DMS153 treated with DMSO at 0.1 percent for 48 hours (cell line): ENCODE results near the gene PRKCA.
A peak's percentile ranks its signal among the peaks of the same experiment; 100 is the strongest.

ENCODE experiments used
- DNase-seq: peaks from one replicate; lab custom pipeline; 2025; ENCODE audit not compliant: unreplicated experiment; lab: John Stamatoyannopoulos, UW

PRKCA gene

GRCh38 chr17:66638707-66639479 is 336.5 kb downstream of the PRKCA start:
- DNase-seq = no peak

DNA sequence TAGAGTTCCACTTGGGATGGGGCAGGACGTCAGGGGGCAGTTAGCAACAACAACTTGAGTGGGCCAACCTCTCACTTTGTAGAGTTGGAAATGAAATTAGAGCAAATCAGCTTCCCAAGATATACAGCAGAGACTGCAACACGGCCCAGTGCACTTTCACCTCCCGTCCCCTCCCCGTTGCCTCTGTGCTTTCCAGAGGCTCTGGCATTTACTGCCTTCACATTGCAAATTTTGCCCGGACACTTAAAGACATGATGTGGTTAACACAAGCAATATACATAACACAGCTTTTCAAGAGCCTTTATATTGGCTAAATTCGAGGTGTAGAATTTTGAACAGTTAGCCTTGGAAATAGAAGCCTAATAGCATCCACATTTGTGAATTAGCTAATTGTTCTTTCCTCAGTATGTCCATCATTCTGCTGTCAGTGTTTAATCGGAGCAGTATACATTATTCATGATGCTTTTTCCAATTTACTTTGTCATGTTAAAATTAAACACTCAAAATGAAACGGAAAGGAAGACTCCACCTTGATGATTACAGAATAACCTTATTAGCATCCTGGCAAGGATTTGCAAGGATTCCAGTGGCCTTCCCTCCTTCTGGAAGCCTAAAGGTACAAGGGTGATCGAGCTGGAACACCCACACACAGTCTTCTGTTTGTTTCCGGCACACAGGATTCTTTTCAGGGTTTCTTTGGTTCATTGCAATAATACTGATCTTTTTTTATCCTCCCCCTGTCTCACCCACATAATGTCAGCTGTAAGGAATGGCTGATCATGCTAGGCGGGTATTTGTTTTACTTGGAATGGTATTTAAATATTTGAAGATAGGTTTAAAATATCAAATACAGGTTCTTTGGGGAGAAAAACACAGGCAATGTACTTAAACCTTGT is 341.6 kb downstream of the PRKCA start:
- no peak for DNase-seq

DNA sequence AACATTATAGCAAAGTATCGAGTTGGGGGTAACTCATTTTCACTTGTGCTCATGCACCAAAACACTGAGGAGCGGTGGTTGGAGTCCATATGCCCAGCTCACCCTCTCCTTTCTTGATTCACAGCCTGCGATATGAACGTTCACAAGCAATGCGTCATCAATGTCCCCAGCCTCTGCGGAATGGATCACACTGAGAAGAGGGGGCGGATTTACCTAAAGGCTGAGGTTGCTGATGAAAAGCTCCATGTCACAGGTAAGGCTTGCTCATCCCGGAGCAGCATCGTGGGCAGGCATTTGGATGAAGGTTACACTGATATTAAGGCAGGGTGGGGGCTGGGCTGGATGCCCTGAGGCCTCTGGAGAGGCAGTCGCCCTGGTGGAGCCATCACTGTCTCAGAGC is 342.8 kb downstream of the PRKCA start:
- no peak for DNase-seq

DNA sequence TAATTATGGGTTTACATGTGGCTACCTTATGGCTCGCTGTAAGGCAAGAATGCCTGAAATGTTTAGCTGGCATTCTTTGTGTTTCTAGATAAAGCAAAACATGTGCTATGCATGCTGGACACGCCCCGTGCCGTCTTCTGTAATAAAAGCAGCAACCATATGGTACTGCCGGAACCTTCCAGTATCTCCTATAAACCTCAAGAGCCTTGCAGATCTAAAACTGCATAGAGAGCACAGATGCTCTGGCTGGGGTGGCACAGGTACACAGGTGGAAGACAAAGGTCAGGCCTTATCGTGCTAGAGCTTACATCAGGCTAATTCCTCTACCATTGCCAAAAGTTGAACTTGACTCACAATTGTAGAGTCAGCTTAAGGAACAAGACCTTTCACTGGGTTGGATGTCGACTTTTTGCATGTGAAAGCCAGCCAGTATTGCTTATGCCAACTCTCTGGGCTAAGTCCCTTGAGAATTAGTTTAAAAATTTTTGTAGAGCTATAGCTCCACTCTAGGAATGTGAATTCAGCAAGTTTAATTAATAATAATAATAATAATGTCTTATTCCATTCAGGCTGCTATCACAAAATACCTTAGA is 345.1 kb downstream of the PRKCA start:
- no peak for DNase-seq

GRCh38 chr17:66649818-66650543 is 347.6 kb downstream of the PRKCA start:
- DNase-seq = no peak

DNA sequence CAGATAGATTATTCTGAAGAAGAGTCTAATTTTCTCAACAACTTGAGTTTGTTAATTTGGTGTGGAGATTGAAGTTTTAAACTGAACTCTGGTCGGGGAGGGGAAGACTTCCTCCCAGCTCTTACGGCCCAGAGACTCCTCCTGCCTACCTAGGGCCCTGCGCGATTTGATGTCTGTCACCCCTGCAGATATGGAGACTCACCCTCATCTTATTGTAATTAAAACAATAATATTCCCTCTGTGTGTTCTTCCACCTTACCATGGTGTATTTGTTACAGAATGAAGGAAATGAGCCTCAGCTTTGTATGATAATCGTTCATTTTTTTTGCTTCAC is 348.1 kb downstream of the PRKCA start:
- DNase-seq = no peak

GRCh38 chr17:66652840-66653507 is 350.6 kb downstream of the PRKCA start:
- no peak for DNase-seq

GRCh38 chr17:66654106-66654740 is 351.8 kb downstream of the PRKCA start:
- DNase-seq = no peak

DNA sequence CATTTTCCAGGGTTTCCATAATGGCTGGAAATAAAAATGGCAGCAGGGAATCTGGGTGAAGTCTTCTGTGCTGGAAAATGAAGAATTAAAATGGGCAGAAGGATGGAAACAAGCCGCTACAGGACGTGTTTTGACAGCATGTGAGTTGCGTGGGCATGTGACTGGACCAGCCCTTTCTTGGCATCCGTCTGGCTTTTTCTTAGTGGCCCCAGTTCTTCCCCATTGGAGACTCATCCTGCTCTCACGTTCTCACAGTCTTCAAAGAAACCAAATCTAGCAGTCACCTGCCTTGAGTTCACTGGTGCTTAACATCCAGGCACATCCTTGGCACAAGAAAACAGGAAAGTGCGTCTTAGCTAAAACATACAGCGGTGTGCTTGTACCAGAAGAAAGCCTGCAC is 352.4 kb downstream of the PRKCA start:
- DNase-seq = no peak

DNA sequence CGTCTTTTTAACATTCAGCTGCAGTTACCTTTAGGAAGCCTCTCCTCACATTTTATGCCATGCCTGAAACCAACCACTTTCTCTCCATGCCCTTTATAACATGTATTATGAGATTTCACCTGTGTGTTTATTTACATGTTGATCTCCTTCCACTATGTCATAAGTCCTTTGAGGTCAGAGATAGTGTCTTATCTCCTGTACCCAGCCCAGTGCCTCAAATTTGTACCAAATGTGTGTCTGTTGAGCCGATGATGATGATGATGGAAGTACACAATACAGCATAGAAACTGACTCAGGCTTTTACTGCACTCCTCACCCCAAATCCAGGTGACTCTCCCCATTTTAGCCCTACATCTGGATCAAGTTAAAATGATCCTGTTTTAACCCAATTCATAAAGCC is 353.0 kb downstream of the PRKCA start:
- no peak for DNase-seq

DNA sequence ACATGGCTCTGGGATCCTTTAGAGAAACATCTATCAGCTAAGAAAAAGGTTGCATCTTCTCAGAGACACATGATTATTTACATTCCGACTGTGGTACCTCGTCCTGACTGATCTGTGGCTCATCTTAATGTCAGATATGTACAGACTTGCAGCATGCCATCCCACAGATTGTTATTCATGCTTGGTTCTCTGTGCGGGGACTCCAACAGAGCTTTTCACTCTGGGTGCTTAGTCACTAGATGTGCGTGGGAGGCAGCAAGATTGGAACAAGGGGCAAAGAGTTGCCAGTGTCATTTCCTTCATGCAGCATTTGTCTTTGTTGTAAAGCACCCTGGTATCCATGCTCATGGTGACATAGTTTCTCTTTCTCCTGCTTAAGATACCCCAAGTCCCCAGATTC is 353.4 kb downstream of the PRKCA start:
- DNase-seq = no peak

DNA sequence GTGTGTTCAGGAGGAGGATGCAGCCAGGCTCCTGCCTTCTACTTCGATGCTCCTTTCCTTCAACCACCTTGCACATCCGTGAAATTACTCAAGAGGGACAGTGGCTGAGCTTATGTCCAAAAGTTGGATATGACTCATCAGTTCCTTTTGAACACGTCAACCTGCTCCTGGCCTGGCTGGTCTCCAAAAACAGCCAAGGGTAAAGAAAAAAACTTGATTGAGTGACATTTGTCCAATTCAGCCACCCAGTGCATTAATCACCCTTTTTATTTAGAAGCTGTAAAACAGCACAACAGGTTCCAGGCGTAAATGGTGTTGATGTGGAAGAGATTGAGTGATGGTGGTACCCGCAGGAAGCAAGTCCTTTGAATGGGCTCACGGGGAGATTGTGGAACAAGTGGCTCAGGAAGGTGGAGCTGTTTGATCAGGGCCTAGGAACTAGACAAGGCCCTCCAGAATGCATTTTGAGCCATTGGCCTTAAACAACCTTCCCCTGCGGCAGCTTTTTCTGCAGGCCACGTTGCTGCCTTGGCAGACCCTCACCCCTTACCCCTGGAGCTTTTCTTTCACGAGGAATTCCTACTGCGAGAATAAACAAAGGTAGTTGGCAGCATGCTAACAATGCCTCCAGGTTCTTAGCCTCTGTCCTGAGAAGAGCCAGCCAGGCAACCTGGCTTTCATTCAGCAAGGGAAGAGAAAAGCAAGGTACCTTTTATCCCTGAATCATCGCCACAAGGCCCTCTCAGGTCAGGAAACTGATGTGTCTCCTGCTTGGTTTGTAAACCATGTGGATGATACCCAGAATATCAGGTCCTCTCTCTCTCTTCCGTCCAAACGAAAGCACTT is 359.2 kb downstream of the PRKCA start:
- DNase-seq = peak; percentile 74

DNA sequence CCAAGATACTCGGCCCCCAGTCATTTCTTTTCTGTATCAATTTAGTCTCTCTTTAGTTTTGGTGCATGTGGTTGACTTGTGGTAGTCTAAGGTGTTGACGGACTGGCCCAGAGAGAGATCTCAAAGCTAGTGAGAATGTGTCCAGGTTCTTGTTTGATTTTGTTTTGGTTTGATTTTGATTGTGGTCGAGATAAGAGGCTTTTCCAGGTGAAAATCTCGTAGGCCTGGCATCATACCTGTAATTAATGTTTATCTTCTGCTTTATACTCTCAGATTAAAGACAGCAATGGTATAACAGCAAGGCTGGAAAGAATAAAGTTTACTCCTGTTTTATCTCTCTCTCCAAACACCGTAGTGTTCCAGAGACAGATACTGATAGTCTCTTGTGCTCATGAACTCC is 360.1 kb downstream of the PRKCA start:
- DNase-seq = no peak

DNA sequence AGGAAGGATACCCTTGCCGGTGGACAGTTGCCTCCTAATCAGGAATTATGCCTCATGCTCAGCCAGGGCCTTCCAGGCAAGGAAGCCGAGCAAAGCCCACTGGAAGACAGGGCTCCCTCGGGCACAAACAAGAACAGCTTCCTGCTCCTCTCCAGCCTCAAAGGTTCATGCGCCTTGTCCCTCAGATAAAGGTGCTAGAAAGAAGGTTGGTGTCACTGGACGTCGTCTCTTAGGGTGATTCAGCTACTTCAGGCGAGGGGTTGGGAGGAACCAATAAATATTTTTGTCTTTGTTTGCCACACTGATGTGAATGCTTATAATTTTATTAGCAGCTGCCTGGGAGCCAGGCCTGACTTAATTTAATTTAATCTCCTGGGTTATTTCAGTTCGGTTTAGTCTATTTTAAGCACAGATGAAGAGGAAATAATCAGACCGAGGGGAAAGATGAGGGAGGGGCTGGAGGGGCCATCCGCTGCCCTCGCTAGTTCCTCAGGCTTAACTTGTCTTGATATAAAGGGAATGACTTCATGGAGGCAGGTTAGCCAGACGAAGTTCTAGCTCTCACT is 360.7 kb downstream of the PRKCA start:
- DNase-seq = no peak

- no peak for DNase-seq
Observed at GRCh38 chr17:66664336-66664735, 361.9 kb downstream of the PRKCA start.

- no peak for DNase-seq
Observed at GRCh38 chr17:66665194-66665593, 362.8 kb downstream of the PRKCA start.

GRCh38 chr17:66667090-66667489 is 364.7 kb downstream of the PRKCA start:
- no peak for DNase-seq

DNA sequence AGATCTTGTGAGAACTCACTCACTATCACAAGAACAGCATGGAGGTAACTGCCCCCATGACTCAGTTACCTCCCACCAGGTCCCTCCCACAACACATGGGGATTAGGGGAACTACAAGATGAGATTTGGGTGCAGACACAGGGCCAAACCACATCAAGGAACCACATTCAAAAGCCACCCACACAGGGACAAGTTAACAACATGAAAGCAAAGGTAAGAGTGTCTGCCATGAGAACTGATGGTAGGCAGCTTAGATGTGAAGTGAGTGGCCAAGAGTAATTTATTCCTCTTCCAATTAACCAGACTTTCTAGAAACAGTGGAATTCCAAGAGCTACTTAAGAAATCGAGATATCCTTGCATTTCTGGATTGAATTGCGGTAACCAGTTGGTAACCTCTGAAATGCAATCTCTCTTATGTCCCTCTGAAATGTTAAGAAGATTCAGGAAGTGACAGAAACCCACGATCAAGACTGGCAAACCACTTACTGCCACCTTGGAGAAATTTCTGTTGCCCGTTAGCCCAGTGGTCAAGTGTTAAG is 365.1 kb downstream of the PRKCA start:
- DNase-seq = no peak

DNA sequence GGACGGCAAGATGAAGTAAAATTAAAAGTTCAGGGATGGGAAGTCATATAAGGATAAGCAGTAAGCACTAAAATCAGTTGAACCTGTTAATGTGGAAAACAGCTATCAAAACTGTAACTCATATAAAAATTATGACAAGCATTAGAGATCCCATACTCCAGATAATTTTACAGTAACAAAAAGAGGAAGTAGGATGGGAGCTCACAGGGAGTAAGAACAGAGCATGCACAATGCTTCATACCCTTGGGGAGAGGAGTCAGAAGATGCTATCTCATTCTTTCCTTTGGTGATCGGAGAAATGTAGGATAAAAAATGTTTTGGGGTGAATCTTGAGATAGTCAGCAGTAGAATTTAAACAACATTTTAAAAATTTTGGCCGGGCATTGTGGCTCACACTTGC is 367.8 kb downstream of the PRKCA start:
- DNase-seq = no peak
